Measurements from ENCODE around the gene PACRG.

PACRG gene

DNA sequence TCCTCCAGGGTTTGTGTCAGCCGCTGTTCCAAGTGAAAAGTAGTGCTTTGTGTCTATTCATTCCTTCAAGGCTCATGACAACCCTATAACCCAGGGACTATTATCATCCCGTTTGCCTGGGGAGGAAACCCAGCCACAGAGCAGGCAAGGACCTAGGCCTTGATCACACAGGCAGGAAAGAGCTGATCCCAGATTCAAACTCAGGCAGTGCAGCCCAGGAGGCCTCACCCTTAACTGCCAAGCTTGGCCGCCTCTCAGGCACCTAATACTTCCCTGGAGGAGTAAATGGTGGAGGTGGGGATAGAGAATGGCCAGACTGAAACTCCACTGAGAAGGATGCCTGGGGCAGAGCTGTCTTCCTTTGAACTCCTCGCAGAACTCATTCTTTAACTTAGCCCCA lies 471.6 kb downstream of the PACRG start:
- DNase-seq (ENCODE audit: low read depth in 2 of 2), result no peak

DNA sequence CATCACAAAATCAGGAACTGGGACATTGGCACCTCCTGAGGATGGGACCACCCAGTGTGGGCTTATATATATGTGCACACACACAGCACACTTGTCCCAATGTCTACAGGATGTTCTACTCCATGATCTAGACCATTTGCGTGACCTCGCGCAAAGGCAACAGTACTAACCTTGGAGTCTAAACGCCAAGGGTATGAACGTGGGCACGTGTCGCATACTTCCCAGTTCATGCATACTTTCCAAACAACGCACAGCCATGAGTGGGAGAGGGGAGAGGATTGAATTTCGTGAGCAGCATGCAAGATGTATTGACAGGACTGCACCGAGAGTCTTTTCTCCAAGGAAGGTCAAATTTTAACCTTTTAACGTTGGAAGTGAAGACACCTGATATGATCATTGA lies 472.5 kb downstream of the PACRG start:
- DNase-seq (ENCODE audit: low read depth in 2 of 2), result no peak

GRCh38 chr6:163200694-163201093 lies 472.9 kb downstream of the PACRG start:
- no peak for DNase-seq (ENCODE audit: low read depth in 2 of 2)

GRCh38 chr6:163201855-163202254 lies 474.1 kb downstream of the PACRG start:
- DNase-seq (ENCODE audit: low read depth in 2 of 2), result no peak

DNA sequence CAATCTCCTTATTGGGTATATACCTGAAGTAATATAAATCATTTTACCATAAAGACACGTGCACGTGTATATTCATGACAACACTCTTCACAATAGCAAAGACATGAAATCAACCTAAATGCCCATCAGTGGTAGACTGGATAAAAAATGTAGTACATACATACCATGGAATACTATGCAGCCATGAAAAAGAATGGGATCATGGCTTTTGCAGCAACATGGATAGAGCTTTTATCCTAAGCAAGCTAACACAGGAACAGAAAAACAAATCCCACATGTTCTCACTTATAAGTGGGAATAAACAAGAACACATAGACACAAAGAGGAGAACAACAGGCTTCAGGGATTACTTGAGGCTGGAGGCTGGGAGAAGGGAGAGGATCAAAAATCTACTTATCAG lies 478.4 kb downstream of the PACRG start:
- no peak for DNase-seq (ENCODE audit: low read depth in 2 of 2)

DNA sequence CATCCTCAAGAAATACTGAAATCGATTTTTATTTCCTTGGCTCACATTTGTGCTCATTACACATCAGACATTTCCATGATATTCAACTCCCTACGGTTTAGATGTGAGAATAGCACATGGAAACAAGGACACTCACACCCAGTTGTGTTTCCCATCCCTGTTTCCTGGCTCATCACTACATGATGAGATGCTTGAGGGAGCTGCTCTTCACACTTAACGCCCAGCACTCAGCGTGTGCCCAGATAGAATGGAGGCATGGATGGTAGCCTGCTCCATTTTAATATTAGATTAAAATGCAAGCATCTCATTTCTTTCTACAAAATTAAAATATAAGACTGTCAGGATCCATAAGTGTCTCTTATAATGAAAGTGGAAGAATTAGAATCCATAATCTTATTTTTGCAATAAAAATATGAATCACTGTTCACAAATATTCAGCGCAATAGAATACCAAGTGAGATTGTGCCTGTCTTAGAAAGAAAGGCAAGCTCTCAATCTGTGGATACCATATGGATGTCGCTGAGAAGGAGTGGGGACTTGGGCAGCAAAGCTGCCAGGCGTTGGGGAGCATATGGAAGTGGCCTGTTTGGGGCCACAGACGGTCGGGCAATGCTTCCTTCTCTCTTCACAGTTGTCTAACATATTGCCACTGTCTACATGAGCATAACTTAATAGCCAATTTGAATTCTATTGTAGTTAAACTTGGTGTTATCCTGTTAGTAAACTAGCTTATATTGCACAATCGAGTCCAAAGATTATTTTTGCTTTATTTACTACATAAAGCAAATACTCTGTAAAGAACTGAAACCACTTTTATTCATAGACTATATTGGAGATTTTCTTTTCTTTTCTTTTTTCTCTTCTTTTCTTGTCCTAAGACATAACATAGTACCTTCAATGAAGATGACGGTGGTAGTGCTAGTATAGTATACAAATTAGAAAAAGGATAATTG lies 479.9 kb downstream of the PACRG start:
- DNase-seq (ENCODE audit: low read depth in 2 of 2), result no peak

GRCh38 chr6:163209005-163209404 lies 481.2 kb downstream of the PACRG start:
- no peak for DNase-seq (ENCODE audit: low read depth in 2 of 2)

DNA sequence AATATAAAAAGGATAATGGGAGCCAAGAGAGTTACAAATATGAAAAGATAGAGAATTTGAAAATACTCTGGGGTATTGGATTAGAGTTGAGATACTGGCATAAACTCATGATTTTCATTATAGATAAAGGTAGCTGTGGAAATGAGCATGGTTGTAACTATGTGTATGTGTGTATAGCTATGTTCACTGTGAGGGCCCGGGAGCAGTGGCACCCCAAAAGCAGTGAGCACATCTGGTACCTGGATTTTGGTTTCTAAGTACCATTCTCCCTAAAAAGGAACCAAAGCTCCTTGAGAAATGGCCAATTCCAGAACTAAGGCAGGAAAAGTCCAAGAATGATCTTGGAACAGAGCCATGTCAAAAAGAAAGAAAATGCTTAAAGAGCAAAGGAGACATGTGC lies 484.3 kb downstream of the PACRG start:
- no peak for DNase-seq (ENCODE audit: low read depth in 2 of 2)

DNA sequence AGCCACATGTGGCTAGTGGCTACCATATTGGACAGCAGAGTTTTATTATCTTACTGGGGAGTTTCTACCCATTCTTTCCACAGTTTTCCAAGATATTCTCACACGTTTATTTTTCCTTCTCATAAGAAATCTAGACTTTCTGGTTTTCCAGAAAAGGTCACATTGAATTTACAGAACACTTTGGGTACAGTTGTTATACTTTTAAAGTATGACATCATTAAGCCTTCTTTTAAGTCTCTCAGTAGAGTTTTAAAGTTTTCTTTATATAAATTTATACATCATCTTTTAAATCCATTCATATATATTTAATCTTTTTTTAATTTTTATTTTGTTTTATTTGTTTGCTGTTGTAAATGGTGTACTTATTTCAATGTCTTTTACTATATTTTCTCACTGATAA lies 486.5 kb downstream of the PACRG start:
- DNase-seq (ENCODE audit: low read depth in 2 of 2), result no peak

DNA sequence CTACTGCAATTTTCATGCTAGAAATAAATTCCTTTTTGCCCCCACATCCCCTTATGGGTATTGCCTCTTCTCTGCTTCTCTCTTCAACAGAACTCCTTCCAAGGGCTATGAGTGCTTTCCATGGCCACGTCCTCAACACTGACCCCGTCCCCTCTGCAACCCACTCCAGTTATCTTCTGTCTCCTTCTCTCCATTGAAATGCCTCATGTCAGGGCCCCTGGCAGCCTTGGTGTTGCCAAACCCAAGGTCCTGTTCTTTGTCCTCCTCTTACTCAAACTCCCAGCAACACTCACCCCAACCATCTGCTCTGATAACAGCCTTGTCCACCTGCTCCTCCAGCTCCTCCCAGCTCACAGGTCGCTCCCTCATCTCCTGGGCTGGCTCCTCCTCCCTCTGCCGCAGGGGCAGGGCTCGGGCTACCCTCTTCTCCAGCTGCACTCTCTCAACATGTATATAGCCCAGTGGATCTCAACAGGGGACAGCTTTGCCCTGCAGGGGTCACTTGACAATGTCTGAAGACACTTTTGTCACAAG lies 490.7 kb downstream of the PACRG start:
- DNase-seq (ENCODE audit: low read depth in 2 of 2), result no peak

GRCh38 chr6:163226181-163226835 lies 498.5 kb downstream of the PACRG start:
- no peak for DNase-seq (ENCODE audit: low read depth in 2 of 2)

GRCh38 chr6:163226836-163227485 lies 499.2 kb downstream of the PACRG start:
- DNase-seq (ENCODE audit: low read depth in 2 of 2), result no peak

DNA sequence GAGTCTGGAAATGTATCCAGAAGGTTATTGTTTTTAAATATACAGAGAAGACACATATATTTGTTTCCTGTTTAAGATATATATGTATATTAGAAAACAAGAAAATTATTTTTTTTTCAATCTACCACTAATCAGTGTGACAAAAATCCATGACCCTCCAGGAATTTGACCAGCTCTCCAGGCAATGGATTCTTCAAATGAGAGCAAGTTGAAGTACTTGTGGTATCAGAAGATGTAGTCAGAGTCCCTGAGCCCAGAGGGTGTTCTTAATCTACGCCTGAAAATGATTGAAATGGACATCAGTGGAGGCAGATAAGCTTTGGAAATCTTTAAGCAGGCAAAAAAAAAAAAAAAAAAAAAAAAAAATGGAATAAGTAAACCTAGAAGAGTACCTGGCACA lies 500.3 kb downstream of the PACRG start:
- DNase-seq (ENCODE audit: low read depth in 2 of 2), result no peak

- DNase-seq (ENCODE audit: low read depth in 2 of 2), result no peak
Observed at GRCh38 chr6:163229050-163229449, 501.3 kb downstream of the PACRG start.

DNA sequence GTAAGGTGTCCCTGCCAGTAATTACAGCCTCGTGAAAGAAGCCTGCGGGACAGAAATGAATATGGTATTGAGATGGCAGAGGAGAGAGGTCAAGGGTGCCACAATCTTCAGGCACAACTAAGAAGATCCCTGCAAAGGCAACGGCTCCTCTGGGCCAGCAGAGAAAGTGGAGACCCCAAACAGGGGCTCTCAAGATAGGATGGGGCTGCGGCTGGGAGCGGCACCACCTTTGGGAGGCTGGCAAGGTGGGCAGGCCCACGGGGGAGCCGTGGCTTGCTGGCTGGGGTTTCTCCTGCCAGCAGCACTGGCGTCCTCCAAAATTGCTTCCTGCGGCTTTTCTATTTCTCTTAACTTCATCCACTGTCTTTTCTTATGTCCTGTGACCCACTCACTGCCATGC lies 503.1 kb downstream of the PACRG start:
- no peak for DNase-seq (ENCODE audit: low read depth in 2 of 2)

GRCh38 chr6:163231356-163232014 lies 503.7 kb downstream of the PACRG start:
- no peak for DNase-seq (ENCODE audit: low read depth in 2 of 2)

- DNase-seq (ENCODE audit: low read depth in 2 of 2), result no peak
Observed at GRCh38 chr6:163232015-163232523, 504.3 kb downstream of the PACRG start.

DNA sequence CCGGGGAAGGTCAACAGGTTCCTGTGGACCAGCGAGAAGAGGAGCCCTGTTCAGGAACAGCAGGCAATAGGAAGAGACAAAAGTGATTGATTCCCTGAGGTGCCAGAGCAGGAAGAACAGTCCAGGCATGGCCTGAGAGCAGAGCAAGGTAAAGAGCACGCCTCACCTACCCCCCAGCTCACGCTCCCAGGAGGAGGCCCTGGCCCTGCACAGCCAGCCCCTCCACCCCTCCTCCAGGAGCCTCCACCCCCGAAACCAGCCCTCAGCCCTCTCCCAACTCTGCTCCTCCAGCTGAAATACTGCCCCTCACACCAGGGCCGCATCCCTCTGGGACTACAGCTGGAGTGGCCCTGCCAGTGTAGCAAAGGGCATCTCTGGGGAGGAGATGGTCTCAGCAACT lies 504.9 kb downstream of the PACRG start:
- DNase-seq (ENCODE audit: low read depth in 2 of 2), result no peak

GRCh38 chr6:163237110-163237509 lies 509.3 kb downstream of the PACRG start:
- DNase-seq (ENCODE audit: low read depth in 2 of 2), result no peak

GRCh38 chr6:163239572-163240340 lies 512.0 kb downstream of the PACRG start:
- no peak for DNase-seq (ENCODE audit: low read depth in 2 of 2)

DNA sequence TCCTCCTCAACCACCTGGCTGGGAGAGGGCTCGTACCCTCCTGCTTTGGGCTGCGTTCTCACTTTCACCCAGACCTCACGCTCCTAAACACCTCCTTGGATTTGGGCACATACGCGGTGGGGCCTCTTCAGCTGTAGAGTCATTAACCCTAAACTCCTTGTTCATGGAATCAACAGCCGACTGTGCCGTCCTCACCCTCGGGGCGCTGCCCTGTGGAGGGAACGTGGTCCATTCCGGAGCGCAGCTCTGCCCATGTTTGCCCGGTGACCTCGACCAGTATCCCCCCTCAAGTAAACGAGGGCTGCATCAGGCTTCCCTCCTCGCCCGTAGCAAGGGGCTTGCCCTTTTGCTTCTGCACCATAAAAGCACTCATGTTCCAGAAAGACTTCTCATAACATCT lies 512.8 kb downstream of the PACRG start:
- no peak for DNase-seq (ENCODE audit: low read depth in 2 of 2)
